ENCODE results near the gene TBX2.

TBX2 gene

GRCh38 chr17:61402073-61402541 is 2.5 kb downstream of the TBX2 start:
- no peak for DNase-seq (ENCODE audit: low spot score)

GRCh38 chr17:61402978-61403800 is 3.5 kb downstream of the TBX2 start:
- no peak for DNase-seq (ENCODE audit: low spot score)

- DNase-seq (ENCODE audit: low spot score), result no peak
Observed at GRCh38 chr17:61403801-61404662, 4.4 kb downstream of the TBX2 start.

- no peak for DNase-seq (ENCODE audit: low spot score)
Observed at GRCh38 chr17:61404663-61404912, 4.9 kb downstream of the TBX2 start.

- no peak for DNase-seq (ENCODE audit: low spot score)
Observed at GRCh38 chr17:61404913-61405685, 5.5 kb downstream of the TBX2 start.

- DNase-seq (ENCODE audit: low spot score), result no peak
Observed at GRCh38 chr17:61405686-61406536, 6.3 kb downstream of the TBX2 start.

GRCh38 chr17:61406537-61406845 is 6.8 kb downstream of the TBX2 start:
- no peak for DNase-seq (ENCODE audit: low spot score)

- no peak for DNase-seq (ENCODE audit: low spot score)
Observed at GRCh38 chr17:61406971-61407911, 7.6 kb downstream of the TBX2 start.

GRCh38 chr17:61408151-61409041 is 8.8 kb downstream of the TBX2 start:
- no peak for DNase-seq (ENCODE audit: low spot score)

GRCh38 chr17:61409301-61410112 is 9.9 kb downstream of the TBX2 start:
- DNase-seq (ENCODE audit: low spot score), result no peak

GRCh38 chr17:61410141-61411010 is 10.7 kb downstream of the TBX2 start:
- DNase-seq (ENCODE audit: low spot score), result peak; percentile 43

GRCh38 chr17:61411011-61411260 is 11.3 kb downstream of the TBX2 start:
- DNase-seq (ENCODE audit: low spot score), result no peak

GRCh38 chr17:61411261-61412142 is 11.9 kb downstream of the TBX2 start:
- DNase-seq (ENCODE audit: low spot score), result no peak

- peak; percentile 47 for DNase-seq (ENCODE audit: low spot score)
Observed at GRCh38 chr17:61412143-61412859, 12.7 kb downstream of the TBX2 start.

GRCh38 chr17:61412860-61413660 is 13.4 kb downstream of the TBX2 start:
- no peak for DNase-seq (ENCODE audit: low spot score)
